HEK293T (cell line): Measurements from ENCODE around the gene GSPT2.

Experiments
- CTCF ChIA-PET: fragments of 350-600 bp; formaldehyde crosslinking; extraction: SDS; loops from one replicate; lab custom pipeline; 2021; ENCODE audit warnings: antibody characterized with exemption, inconsistent platforms; lab: Yijun Ruan, JAX
- POLR2A ChIA-PET: fragments of 350-600 bp; formaldehyde crosslinking; extraction: SDS; loops from one replicate; lab custom pipeline; 2020; ENCODE audit warnings: antibody characterized with exemption, inconsistent platforms; lab: Yijun Ruan, JAX
- DNase-seq: peaks from one replicate; pipeline ENCODE4 v3.0.0; 2012; ENCODE audit warnings: mixed read lengths; ENCODE audit errors: extremely low spot score
- ARNT ChIP-seq: fragments of 450-650 bp; IDR thresholded peaks from 2 replicates; pipeline ENCODE4 v1.6.1; 2017; ENCODE audit warnings: mild to moderate bottlenecking
- BHLHE40 ChIP-seq: fragments of 450-650 bp; IDR thresholded peaks from 2 replicates; pipeline ENCODE4 v1.6.1; 2016; ENCODE audit warnings: mild to moderate bottlenecking, moderate library complexity, borderline replicate concordance
- CTBP1 ChIP-seq: fragments of 450-650 bp; IDR thresholded peaks from 2 replicates; pipeline ENCODE4 v1.6.1; 2016; ENCODE audit warnings: borderline replicate concordance
- ELF4 ChIP-seq: fragments of 450-650 bp; IDR thresholded peaks from 2 replicates; pipeline ENCODE4 v1.6.1; 2017; ENCODE audit warnings: antibody characterized with exemption
- FOXA1 ChIP-seq: fragments of 450-650 bp; IDR thresholded peaks from 2 replicates; pipeline ENCODE4 v1.6.1; 2016; ENCODE audit warnings: mild to moderate bottlenecking
- FOXK2 ChIP-seq: fragments of 450-650 bp; IDR thresholded peaks from 2 replicates; pipeline ENCODE4 v1.6.1; 2016; ENCODE audit warnings: mild to moderate bottlenecking
- FOXM1 ChIP-seq: fragments of 450-650 bp; IDR thresholded peaks from 2 replicates; pipeline ENCODE4 v1.6.1; 2017; ENCODE audit warnings: mild to moderate bottlenecking, borderline replicate concordance
- HDGF ChIP-seq: fragments of 450-650 bp; IDR thresholded peaks from 2 replicates; pipeline ENCODE4 v1.6.1; 2017; ENCODE audit warnings: antibody characterized with exemption, borderline replicate concordance
- L3MBTL2 ChIP-seq: fragments of 450-650 bp; conservative IDR thresholded peaks from 2 replicates; pipeline ENCODE4 v1.6.1; 2016; ENCODE audit warnings: mild to moderate bottlenecking
- LEF1 ChIP-seq: fragments of 450-650 bp; IDR thresholded peaks from 2 replicates; pipeline ENCODE4 v1.6.1; 2017; ENCODE audit warnings: mild to moderate bottlenecking, borderline replicate concordance
- NFRKB ChIP-seq: fragments of 450-650 bp; IDR thresholded peaks from 2 replicates; pipeline ENCODE4 v1.6.1; 2016; ENCODE audit warnings: mild to moderate bottlenecking, moderate library complexity
- SP1 ChIP-seq: fragments of 450-650 bp; IDR thresholded peaks from 2 replicates; pipeline ENCODE4 v1.6.1; 2017
- SUZ12 ChIP-seq: fragments of 450-650 bp; IDR thresholded peaks from 2 replicates; pipeline ENCODE4 v1.6.1; 2016; ENCODE audit warnings: mild to moderate bottlenecking
- TARDBP ChIP-seq: fragments of 450-650 bp; IDR thresholded peaks from 2 replicates; pipeline ENCODE4 v1.6.1; 2016
- ZNF384 ChIP-seq: fragments of 450-650 bp; IDR thresholded peaks from 2 replicates; pipeline ENCODE4 v1.6.1; 2016
- TF ChIP-seq, protein P1 (sequence below): fragments of 450-650 bp; IDR thresholded peaks from 2 replicates; pipeline ENCODE4 v1.6.1; 2016

Gene GSPT2

DNA sequence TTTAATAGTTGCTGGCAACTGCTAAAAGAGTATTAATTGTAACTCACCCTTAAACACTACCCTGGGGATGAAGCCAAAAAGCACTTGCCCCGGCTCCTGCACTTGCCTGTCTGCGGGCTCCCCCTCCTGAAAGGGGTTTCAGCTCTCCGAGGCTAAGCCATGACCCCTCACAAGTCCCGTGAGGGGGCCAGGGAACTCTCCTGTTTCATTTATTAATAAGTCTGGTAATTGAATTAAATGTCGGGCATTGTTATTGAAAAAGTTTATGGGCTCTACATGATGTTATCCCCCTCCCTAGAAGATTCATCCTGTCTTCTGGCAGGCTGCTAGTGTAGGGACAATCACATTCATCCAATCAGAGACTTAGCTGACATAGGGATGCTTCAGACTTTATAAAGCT, 23.3 kb downstream of the GSPT2 start:
- DNase-seq = no peak
- TF ChIP-seq FOXK2 (no peak), FOXM1 (no peak), SP1 (no peak), SUZ12 (no peak), LEF1 (no peak), ARNT (no peak), TARDBP (no peak), NFRKB (no peak), CTBP1 (no peak), FOXA1 (no peak), BHLHE40 (no peak), ELF4 (no peak), HDGF (no peak)
- TF ChIP-seq, protein P1, sequence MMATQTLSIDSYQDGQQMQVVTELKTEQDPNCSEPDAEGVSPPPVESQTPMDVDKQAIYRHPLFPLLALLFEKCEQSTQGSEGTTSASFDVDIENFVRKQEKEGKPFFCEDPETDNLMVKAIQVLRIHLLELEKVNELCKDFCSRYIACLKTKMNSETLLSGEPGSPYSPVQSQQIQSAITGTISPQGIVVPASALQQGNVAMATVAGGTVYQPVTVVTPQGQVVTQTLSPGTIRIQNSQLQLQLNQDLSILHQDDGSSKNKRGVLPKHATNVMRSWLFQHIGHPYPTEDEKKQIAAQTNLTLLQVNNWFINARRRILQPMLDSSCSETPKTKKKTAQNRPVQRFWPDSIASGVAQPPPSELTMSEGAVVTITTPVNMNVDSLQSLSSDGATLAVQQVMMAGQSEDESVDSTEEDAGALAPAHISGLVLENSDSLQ = no peak
- ChIA-PET CTCF (no interaction called here), POLR2A (no interaction called here)

DNA sequence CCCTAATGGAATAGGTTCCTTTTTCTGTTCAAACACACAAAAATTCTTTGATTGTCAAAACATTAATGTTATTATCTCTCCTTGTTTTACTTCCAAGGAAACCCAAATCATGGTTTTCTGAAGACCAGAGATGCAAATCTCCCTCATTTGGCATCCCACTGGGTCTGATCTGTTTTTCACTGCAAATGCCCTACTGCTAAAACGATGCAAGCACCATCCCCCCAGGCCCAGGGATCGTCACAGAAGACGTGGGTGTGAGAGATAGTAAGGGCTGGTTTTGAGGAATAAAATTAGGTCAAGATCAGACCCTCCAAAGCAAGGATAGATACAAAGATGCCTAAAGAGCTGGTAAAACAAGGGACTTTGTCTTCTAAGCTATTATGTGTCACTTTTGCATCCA, 33.6 kb downstream of the GSPT2 start:
- TF ChIP-seq ZNF384 (no peak), ARNT (no peak), L3MBTL2 (no peak), LEF1 (no peak), CTBP1 (no peak)
- CTCF ChIA-PET = no interaction called here
- POLR2A ChIA-PET = no interaction called here
- DNase-seq = no peak

DNA sequence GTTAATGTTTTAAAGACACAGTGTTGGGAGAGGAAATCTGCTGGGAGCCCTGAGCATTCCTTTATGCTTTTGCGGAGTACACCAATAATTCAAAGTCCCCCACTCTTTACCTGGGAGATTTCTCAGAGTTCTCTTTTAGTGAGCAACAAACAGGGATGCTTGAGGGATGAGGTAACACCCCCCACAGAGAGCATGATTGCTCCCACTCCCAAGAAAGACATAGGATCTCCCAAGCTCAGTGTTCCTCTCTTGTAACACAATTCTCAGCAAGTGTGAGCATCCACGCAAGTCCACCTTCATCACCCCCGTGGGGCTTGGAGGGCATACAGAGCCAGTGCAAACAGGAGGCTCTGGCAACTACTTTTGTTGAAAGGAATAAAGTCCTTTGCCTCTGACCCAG, 36.1 kb downstream of the GSPT2 start:
- TF ChIP-seq BHLHE40 (no peak), ELF4 (no peak), L3MBTL2 (no peak), SUZ12 (no peak), ZNF384 (no peak), FOXA1 (no peak), TARDBP (no peak), ARNT (no peak), LEF1 (no peak), HDGF (no peak), FOXM1 (no peak), CTBP1 (no peak), FOXK2 (no peak), NFRKB (no peak), SP1 (no peak)
- TF ChIP-seq, protein P1 = no peak
- ChIA-PET POLR2A (no interaction called here), CTCF (no interaction called here)
- DNase-seq = no peak

DNA sequence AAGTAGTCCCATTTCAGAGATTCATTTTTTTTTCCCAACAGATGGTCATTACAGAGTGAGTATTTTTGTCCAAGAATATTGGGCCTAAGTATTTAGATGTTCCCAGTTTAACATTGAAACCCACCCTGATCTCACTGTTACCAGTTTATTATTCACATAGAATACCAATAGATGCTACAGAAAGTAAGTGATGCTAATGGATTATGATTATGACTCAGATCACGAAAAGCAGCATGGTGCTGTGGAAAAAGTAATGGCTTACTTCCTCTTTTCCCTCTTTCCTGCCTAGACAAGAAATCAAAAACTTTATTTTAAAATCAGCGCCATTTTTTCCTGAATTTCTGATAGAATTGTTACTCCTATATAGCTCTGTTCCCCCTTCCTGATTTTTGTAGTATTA, 51.9 kb downstream of the GSPT2 start:
- ChIA-PET CTCF (no interaction called here), POLR2A (no interaction called here)
- no peak for DNase-seq
- TF ChIP-seq CTBP1 = no peak
- no peak for TF ChIP-seq SUZ12
- TF ChIP-seq, protein P1 = no peak
- TF ChIP-seq ZNF384 = no peak
- no peak for TF ChIP-seq TARDBP
- no peak for TF ChIP-seq HDGF
- no peak for TF ChIP-seq ARNT
- TF ChIP-seq BHLHE40 = no peak
- no peak for TF ChIP-seq ELF4
- no peak for TF ChIP-seq SP1
- no peak for TF ChIP-seq FOXM1
- no peak for TF ChIP-seq NFRKB
- TF ChIP-seq LEF1 = no peak
- TF ChIP-seq FOXA1 = no peak
- TF ChIP-seq L3MBTL2 = no peak
